ENCODE measurements around the gene CHST1. TPM values are rescaled to one million over a fixed set of nuclear protein-coding genes. Genes with fewer than 3 reads are reported as not detected.

CHST1 gene
- total and polyA plus RNA-seq, 2 donors (not counting 3 experiments of a cell fraction or from before 2014, with no cell fraction given) = 12.6 to 40.5 TPM

GRCh38 chr11:45614196-45614828 is 51.1 kb downstream of the CHST1 start:
- H3K4me3 ChIP-seq (replicated peaks in 1 of 3; ENCODE audit: insufficient read depth in 1 of 3, low read depth in 1 of 3, low read length in 3 of 3) = no peak overlapping the region
- intact Hi-C loops (cut with micrococcal nuclease) (no loop called here), dilution Hi-C loops (cut with MboI; ENCODE audit: extremely low pct_ligation_motif_present, low sequenced_read_pairs) (no loop called here)
- no peaks in the 10 kb centered on the region for H3K9me1 ChIP-seq (replicated peaks; ENCODE audit: control insufficient read depth, extremely low read depth, insufficient read depth, low read length)
- no TSS peak for BruUV-seq (replicated peaks)
- no peaks in the 10 kb centered on the region for H3K27me3 ChIP-seq (ENCODE audit: control insufficient read depth in 2 of 2, insufficient read depth in 2 of 2, low read length in 2 of 2)
- H3K79me2 ChIP-seq (ENCODE audit: control insufficient read depth, insufficient read depth, low read length) = no peaks in the 10 kb centered on the region
- ChIA-PET POLR2A (no interaction called here), CTCF (interaction anchor here (1.6 to 1.8 kb wide), 2 partner anchors 33 to 41 kb away, joined by 4 to 6 read pairs; no protein-coding TSS in a partner anchor)
- no peak overlapping the region for H2AFZ ChIP-seq (ENCODE audit: low read depth, low read length)
- H3K4me1 ChIP-seq (ENCODE audit: control insufficient read depth, extremely low read depth, insufficient read depth, low read length) = peaks cover 5% of the 10 kb centered on the region
- DNase-seq (ENCODE audit: low read depth, low spot score) = no peak
- no peak overlapping the region for H3K4me2 ChIP-seq (ENCODE audit: insufficient read depth, low read length)
- TF ChIP-seq EZH2 (IDR thresholded peaks at IDR 0.05; ENCODE audit: borderline replicate concordance, low read depth, low read length, severe bottlenecking) (no peak), POLR2A (IDR thresholded peaks at IDR 0.05; ENCODE audit: low read depth, low read length) (no peak), JUN (IDR thresholded peaks at IDR 0.05; ENCODE audit: borderline replicate concordance, insufficient read depth, insufficient read length, low read depth) (no peak), MAX (IDR thresholded peaks at IDR 0.05; ENCODE audit: insufficient read depth, insufficient read length) (no peak), POLR2AphosphoS5 (IDR thresholded peaks at IDR 0.05; ENCODE audit: insufficient read depth, low read depth, low read length) (no peak), FOS (IDR thresholded peaks at IDR 0.05; ENCODE audit: borderline replicate concordance, insufficient read depth, low read length) (no peak), GATA2 (IDR thresholded peaks at IDR 0.05; ENCODE audit: insufficient read depth, insufficient read length, low read depth, low read length) (no peak), CTCF (IDR thresholded peaks at IDR 0.05; ENCODE audit: extremely low read depth in 1 of 2, insufficient read depth in 1 of 2, low read depth in 1 of 2, low read length in 2 of 2) (no peak), MYC (IDR thresholded peaks at IDR 0.05; ENCODE audit: low read depth, low read length) (no peak)
- H4K20me1 ChIP-seq (replicated peaks; ENCODE audit: control insufficient read depth, extremely low read depth, insufficient read depth, low read length) = no peaks in the 10 kb centered on the region
- H3K9ac ChIP-seq (replicated peaks; ENCODE audit: extremely low read depth, insufficient read depth, low read length) = no peak overlapping the region
- H3K9me3 ChIP-seq (replicated peaks; ENCODE audit: control insufficient read depth, insufficient read depth, low read length) = no peaks in the 10 kb centered on the region
- FAIRE-seq = no peak
- H3K36me3 ChIP-seq (ENCODE audit: control insufficient read depth in 2 of 2, extremely low read depth in 1 of 2, insufficient read depth in 2 of 2, low read length in 2 of 2) = no peaks in the 10 kb centered on the region
- no peak overlapping the region for H3K27ac ChIP-seq (ENCODE audit: insufficient read depth, low read depth, low read length)

All from endothelial cell of umbilical vein (primary cell).